GM13977 (cell line): ENCODE measurements around the gene TICRR.

Experiments
- DNase-seq: peaks from one replicate; pipeline ENCODE4 v3.0.0; 2012; ENCODE audit warnings: low spot score
- in situ Hi-C: fragments of 300-500 bp; cut with MboI; formaldehyde crosslinking; loops from one replicate; pipeline ENCODE4 v1.12.0; 2022; ENCODE audit warnings: low sequenced_read_pairs, low pct_unique_long_range_greater_than_20kb, mixed read lengths, inconsistent platforms; ENCODE audit not compliant: unreplicated experiment
- TF ChIP-seq, protein P1 (sequence below): IDR thresholded peaks from 2 replicates; pipeline ENCODE4 v1.5.1; 2012; ENCODE audit warnings: mild to moderate bottlenecking, control low read depth; ENCODE audit not compliant: insufficient read depth; ENCODE audit errors: extremely low read depth, missing control alignments

The TICRR gene

DNA sequence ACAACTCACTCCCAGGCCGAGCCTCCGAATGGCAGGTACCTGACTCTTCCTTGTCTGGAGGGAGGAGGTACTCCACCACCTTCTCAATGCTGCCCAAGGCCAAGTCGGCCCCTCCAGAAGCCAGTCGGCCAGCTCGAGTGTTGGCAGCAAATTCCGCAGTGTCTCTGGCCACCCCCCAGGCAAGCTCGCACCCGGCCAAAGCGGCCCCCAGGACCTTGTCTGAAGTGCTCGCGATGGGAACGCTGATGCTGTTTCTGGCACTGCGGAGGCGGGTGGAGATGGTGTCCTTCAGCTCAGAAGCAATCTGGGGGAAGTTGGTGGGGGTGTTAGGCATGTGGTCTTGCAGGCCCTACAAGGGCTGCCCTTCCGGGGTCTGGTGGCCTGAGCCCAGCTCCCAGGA, 94.7 kb downstream of the TICRR start:
- no peak for DNase-seq
- TF ChIP-seq, protein P1, sequence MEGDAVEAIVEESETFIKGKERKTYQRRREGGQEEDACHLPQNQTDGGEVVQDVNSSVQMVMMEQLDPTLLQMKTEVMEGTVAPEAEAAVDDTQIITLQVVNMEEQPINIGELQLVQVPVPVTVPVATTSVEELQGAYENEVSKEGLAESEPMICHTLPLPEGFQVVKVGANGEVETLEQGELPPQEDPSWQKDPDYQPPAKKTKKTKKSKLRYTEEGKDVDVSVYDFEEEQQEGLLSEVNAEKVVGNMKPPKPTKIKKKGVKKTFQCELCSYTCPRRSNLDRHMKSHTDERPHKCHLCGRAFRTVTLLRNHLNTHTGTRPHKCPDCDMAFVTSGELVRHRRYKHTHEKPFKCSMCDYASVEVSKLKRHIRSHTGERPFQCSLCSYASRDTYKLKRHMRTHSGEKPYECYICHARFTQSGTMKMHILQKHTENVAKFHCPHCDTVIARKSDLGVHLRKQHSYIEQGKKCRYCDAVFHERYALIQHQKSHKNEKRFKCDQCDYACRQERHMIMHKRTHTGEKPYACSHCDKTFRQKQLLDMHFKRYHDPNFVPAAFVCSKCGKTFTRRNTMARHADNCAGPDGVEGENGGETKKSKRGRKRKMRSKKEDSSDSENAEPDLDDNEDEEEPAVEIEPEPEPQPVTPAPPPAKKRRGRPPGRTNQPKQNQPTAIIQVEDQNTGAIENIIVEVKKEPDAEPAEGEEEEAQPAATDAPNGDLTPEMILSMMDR: no peak
- in situ Hi-C loops: no loop called here

DNA sequence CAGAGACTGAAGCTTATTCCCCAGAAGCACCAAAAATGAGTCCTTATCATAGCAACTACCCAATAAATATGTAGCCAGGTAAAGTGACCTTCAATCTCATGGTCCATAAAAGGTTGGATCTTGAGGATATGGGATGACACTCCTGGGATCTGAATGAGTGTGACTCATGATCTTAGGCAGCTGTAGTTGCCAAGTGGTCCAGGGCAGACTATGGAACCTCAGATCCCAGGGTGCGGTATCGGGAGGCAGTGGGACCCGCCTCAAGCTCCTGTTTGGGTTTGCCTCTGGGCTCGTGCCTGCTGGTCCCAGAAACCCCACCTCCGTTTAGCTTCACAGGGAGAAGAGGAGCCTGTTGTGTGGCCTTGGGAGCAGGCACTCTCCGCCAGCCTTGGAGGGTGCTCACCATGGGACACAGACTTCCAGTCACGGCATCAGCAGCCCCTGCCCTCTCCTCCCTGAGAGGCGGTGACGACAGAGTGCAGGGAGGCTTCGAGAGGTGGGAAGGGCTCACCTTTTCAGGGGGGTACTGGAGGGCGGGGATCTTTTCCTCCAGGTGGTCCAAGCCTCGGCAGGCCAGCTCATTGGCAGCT, 95.8 kb downstream of the TICRR start:
- DNase-seq: no peak
- in situ Hi-C loops: no loop called here
- TF ChIP-seq, protein P1: no peak

DNA sequence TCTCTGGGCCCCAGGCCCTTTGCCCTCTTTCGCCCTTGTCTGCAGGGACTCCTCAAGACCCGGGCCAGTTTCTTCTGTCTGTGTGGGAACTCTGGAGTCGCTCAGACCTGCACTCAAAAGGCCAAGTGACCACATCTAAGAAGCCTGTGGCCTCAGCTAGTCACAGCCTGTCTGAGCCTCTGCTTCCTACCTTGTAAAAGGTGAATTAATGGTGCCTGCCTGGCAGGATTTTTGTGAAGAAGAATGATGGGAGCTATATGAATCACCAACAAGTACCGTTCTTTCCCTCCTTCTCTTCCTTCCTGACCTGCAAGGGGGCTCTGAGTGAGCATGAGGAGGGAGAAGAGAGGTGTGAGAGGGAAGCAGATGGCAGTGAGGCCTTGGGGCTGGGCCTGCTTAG, 96.4 kb downstream of the TICRR start:
- DNase-seq: no peak
- in situ Hi-C loops: no loop called here
- TF ChIP-seq, protein P1: no peak

DNA sequence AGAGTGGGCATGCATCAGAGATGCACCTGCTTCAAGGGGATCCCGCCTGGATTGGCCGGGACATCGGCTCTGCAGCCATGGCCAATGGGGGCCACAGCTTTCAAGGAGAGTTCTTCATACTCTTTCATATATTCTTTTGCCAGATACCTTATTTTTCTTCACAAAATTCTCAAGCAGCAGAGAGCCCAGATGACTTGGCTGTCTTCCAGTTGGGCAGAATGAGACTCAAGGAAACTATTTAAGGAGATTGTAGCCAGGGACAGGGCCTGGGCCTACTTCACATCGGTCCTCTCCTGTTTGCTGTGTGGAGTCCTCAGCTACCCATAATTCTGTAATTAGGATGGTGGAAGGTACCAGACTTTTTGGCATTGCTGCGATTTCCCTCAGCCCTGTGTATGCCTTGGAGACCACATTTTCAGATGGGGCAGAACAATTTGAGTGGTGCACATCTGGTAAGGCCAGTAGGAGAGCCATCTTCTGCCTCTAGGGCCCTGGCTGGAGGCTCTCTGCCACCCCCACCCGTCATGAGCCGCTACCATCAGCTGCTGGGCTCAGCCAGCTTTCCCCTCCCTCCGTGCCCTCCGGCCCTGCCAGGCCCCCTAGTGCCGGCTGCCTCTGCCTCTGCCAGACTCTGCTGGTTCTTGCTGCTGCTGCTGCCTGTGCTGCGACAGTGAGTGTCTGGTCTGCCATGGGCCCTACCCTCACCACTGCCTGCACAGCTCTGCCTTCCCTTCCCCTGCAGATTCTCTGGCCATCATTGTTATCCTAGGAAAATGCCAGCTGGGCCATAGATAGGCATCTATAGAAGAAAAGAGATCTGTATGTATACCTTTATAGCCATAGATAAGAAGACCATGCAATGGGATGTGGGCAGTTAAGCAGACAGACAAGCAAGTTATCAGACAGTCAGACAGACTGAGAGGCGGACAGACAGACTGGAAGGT, 97.2 kb downstream of the TICRR start:
- TF ChIP-seq, protein P1: no peak
- in situ Hi-C loops: no loop called here
- DNase-seq: no peak

DNA sequence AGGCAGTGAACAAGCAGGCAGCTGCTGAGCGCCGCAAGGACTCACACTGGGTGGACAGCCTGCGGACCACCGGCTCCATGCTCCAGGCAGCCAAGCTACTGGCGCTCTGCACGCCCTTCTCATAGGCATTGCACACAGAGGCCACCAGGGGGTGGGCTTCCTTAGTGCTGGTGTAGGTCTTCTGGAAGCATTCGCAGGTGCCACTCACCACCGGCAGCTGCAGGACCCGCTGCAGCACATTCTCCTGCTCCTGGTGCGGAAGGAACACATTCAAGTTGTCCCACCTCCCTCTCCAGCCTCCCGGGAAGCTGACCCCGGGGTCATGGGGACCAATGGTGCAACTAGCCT, 97.9 kb downstream of the TICRR start:
- TF ChIP-seq, protein P1: peak; percentile 36
- DNase-seq: no peak
- in situ Hi-C loops: no loop called here

DNA sequence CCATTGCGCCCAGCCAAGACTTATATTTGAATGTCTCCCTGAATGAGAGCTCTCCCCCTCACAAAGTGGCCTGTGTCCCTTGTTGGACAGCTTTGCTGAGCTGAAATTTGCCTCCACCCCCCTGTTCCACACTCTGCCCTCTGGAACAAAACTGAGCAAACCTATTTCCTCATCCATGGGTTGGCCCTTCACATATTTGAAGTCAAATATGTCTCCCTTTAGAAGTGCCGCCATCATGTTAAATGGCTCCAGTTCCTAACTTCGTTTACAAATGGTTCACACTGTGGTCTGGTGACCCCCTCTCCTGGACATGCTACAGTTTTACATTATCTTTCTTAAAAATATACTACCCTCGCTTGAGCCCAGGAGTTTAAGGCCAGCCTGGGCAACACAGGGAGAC, 99.3 kb downstream of the TICRR start:
- no peak for DNase-seq
- TF ChIP-seq, protein P1: no peak
- in situ Hi-C loops: no loop called here
